Measurements from ENCODE around the gene ZFYVE1. TPM values are rescaled to one million over a fixed set of nuclear protein-coding genes. Genes with fewer than 3 reads are reported as not detected.

ZFYVE1 gene
- total and polyA plus RNA-seq, 2 experiments from 2014 or later, result 3.2 to 12.5 TPM

- TF ChIP-seq REST (IDR thresholded peaks at IDR 0.05; ENCODE audit: unreplicated experiment) (no peak), ZNF331 (CRISPR knock-in tag; IDR thresholded peaks at IDR 0.05; ENCODE audit: low read depth) (no peak), ZNF462 (CRISPR knock-in tag; IDR thresholded peaks at IDR 0.05) (no peak), CREB1 (CRISPR knock-in tag; IDR thresholded peaks at IDR 0.05; ENCODE audit: low read depth) (no peak), CTCF (conservative IDR thresholded peaks at IDR 0.05; ENCODE audit: low read depth in 2 of 2) (no peak), JUNB (IDR thresholded peaks at IDR 0.05; ENCODE audit: unreplicated experiment) (no peak), NANOG (IDR thresholded peaks at IDR 0.05; ENCODE audit: borderline replicate concordance) (no peak), EZH2phosphoT487 (IDR thresholded peaks at IDR 0.05; ENCODE audit: unreplicated experiment) (no peak), ZNF114 (CRISPR knock-in tag; IDR thresholded peaks at IDR 0.05) (no peak), ETS1 (IDR thresholded peaks at IDR 0.05) (no peak), EZH2 (IDR thresholded peaks at IDR 0.05; ENCODE audit: low read depth, unreplicated experiment) (no peak), STAT1 (IDR thresholded peaks at IDR 0.05; ENCODE audit: unreplicated experiment) (no peak), POLR2AphosphoS5 (IDR thresholded peaks at IDR 0.05; ENCODE audit: low read depth) (no peak)
- DNase-seq (ENCODE audit: low spot score) (no peak), ATAC-seq (no peak)
- H3K4me1 Mint-ChIP-seq, result peaks cover 11% of the 10 kb centered on the region
- Histone ChIP-seq H2AFZ (no peak overlapping the region), H3K36me3 (ENCODE audit: insufficient read depth) (no peaks in the 10 kb centered on the region), H3F3A (replicated peaks; ENCODE audit: low read depth) (0 out of 2 replicates have a peak, but pooled peaks cover 2% of the 10 kb centered on the region), H4K20me1 (replicated peaks; ENCODE audit: insufficient read depth) (no peaks in the 10 kb centered on the region), H3K79me2 (replicated peaks; ENCODE audit: insufficient read depth) (peaks cover 6% of the 10 kb centered on the region; the same call in 1 of the 2 replicates), H3K4me1 (ENCODE audit: insufficient read depth) (peaks cover 17% of the 10 kb centered on the region; the same call in 1 of the 2 replicates), H3K27me3 (ENCODE audit: insufficient read depth) (no peaks in the 10 kb centered on the region), H3K27ac (ENCODE audit: low read depth) (no peak overlapping the region), H3K4me2 (no peak overlapping the region), H3K4me3 (no peak overlapping the region), H3K9me2 (ENCODE audit: insufficient read depth) (no peaks in the 10 kb centered on the region)
- H3K9me3 Mint-ChIP-seq, result no peaks in the 10 kb centered on the region
- no peak overlapping the region for H3K27ac Mint-ChIP-seq
- no peaks in the 10 kb centered on the region for H3K36me3 Mint-ChIP-seq (ENCODE audit: low read depth)
- H3K27me3 Mint-ChIP-seq (ENCODE audit: insufficient read depth, low read depth, poor library complexity), result no peaks in the 10 kb centered on the region
- no peak overlapping the region for H3K4me3 Mint-ChIP-seq
Observed at GRCh38 chr14:73003681-73004080, 23.2 kb downstream of the ZFYVE1 start.

Data from GM23338 (cell line).